K562 (cell line): ENCODE results near the gene TRIM27. TPM values are rescaled to one million over a fixed set of nuclear protein-coding genes. Genes with fewer than 3 reads are reported as not detected.

ENCODE experiments used
- ATAC-seq: fragments of 200-7000 bp; cut with Tn5 transposase; 3 replicates; pipeline ENCODE4 v1.9.1; 2020; ENCODE audit warnings: moderate library complexity
- BruUV-seq: library from RNA; stranded (reverse); fragments of 400-500 nt; replicated peaks from 2 replicates; lab custom pipeline; 2021; lab: Mats Ljungman, UMichigan
- CTCF ChIA-PET: fragments of 300-600 bp; formaldehyde crosslinking; extraction: SDS; loops from one replicate; lab custom pipeline; 2021; ENCODE audit warnings: low intra/inter-chr PET ratio; lab: Yijun Ruan, JAX
- POLR2A ChIA-PET: fragments of 300-600, 350-650 bp; sonication (Branson Sonifier 250); formaldehyde crosslinking; extraction: SDS; loops from one replicate; lab custom pipeline; 2021; ENCODE audit warnings: antibody characterized with exemption, inconsistent platforms; lab: Yijun Ruan, JAX
- DNase-seq, 4 experiments: peaks; one replicate each; pipeline versions ENCODE4 v3.0.0 to v3.0.0-alpha.2; 2011 to 2018; ENCODE audit warnings: low spot score in 3 of 4, mixed read lengths in 3 of 4; ENCODE audit errors: extremely low read depth in 1 of 4
- FAIRE-seq: peaks from 2 replicates; lab custom pipeline; 2011; peaks lifted over from hg19 to GRCh38; lab: Jason Lieb, UNC
- H2AFZ ChIP-seq: 2 replicates; pipeline ENCODE4 v1.6.0; 2011; ENCODE audit warnings: low read depth, low read length, control low read depth, inconsistent platforms
- H3K27ac ChIP-seq: fragments of 200-600 bp; 3 replicates; pipeline ENCODE4 v1.8.0; 2011; ENCODE audit warnings: low read depth, mild to moderate bottlenecking, control low read depth, inconsistent platforms, low read length, moderate library complexity, mixed read lengths; ENCODE audit errors: extremely low read depth
- H3K27me3 ChIP-seq, 2 experiments: fragments of 300-600 bp in 1 of 2; 2 replicates in 1 of 2; 3 replicates in 1 of 2; pipeline versions ENCODE4 v1.6.0 to v1.8.0; 2011; ENCODE audit warnings: inconsistent platforms in 2 of 2, low read length in 2 of 2, mild to moderate bottlenecking in 1 of 2, mixed read lengths in 1 of 2, moderate library complexity in 1 of 2; ENCODE audit not compliant: control insufficient read depth in 2 of 2, insufficient read depth in 2 of 2
- H3K36me3 ChIP-seq: fragments of 300-600 bp; 3 replicates; pipeline ENCODE4 v1.8.0; 2011; ENCODE audit warnings: mild to moderate bottlenecking, low read length, inconsistent platforms; ENCODE audit not compliant: control insufficient read depth, insufficient read depth
- H3K4me1 ChIP-seq, 2 experiments: fragments of 200-600 bp in 1 of 2; replicated peaks in 1 of 2; 2 replicates in 1 of 2; 3 replicates in 1 of 2; pipeline versions ENCODE4 v1.5.1 to v1.8.0; 2011; ENCODE audit warnings: inconsistent platforms in 2 of 2, low read length in 2 of 2, mild to moderate bottlenecking in 1 of 2, mixed read lengths in 1 of 2, moderate library complexity in 1 of 2; ENCODE audit not compliant: control insufficient read depth in 2 of 2, insufficient read depth in 2 of 2
- H3K4me2 ChIP-seq: 2 replicates; pipeline ENCODE4 v1.6.1; 2011; ENCODE audit warnings: low read length, control low read depth, inconsistent platforms, mixed read lengths; ENCODE audit not compliant: insufficient read depth
- H3K4me3 ChIP-seq: fragments of 200-600 bp; sonication (generic), shearing (Covaris generic); 2 replicates; pipeline ENCODE4 v1.5.1; 2016; ENCODE audit warnings: control low read depth, inconsistent platforms
- H3K79me2 ChIP-seq: fragments of 200-600 bp; 3 replicates; pipeline ENCODE4 v1.8.0; 2011; ENCODE audit warnings: low read length, inconsistent platforms; ENCODE audit not compliant: control insufficient read depth, insufficient read depth
- H3K9ac ChIP-seq, 2 experiments: 2 replicates each; pipeline versions ENCODE4 v1.6.0 to v1.6.1; 2011; ENCODE audit warnings: low read depth in 2 of 2, low read length in 2 of 2, control low read depth in 1 of 2, inconsistent platforms in 1 of 2, mild to moderate bottlenecking in 1 of 2, mixed read lengths in 1 of 2; ENCODE audit not compliant: insufficient read depth in 1 of 2
- H3K9me1 ChIP-seq: one replicate; pipeline ENCODE4 v1.6.0; 2011; ENCODE audit warnings: inconsistent platforms, mild to moderate bottlenecking, low read length, moderate library complexity; ENCODE audit not compliant: control insufficient read depth, insufficient read depth
- H3K9me3 ChIP-seq: replicated peaks from 2 replicates; pipeline ENCODE4 v1.5.1; 2011; ENCODE audit warnings: low read depth, low read length, inconsistent platforms; ENCODE audit not compliant: control insufficient read depth, insufficient read depth
- H4K20me1 ChIP-seq: replicated peaks from 2 replicates; pipeline ENCODE4 v1.6.1; 2011; ENCODE audit warnings: low read length, inconsistent platforms, mixed read lengths; ENCODE audit not compliant: control insufficient read depth, insufficient read depth
- ARID1B ChIP-seq: fragments of 450-650 bp; IDR thresholded peaks from 2 replicates; pipeline ENCODE4 v1.6.1; 2016; ENCODE audit warnings: antibody characterized with exemption, mild to moderate bottlenecking, inconsistent platforms
- C11orf30 ChIP-seq: fragments of 450-650 bp; IDR thresholded peaks from 2 replicates; pipeline ENCODE4 v1.6.1; 2016; ENCODE audit warnings: low read depth, mild to moderate bottlenecking
- CHD1 ChIP-seq: fragments of 200-600 bp; sonication (generic); IDR thresholded peaks from one replicate; pipeline ENCODE4 v1.6.1; 2012; ENCODE audit warnings: mild to moderate bottlenecking, moderate library complexity, low read length, inconsistent platforms
- COPS2 ChIP-seq: fragments of 450-650 bp; conservative IDR thresholded peaks from 2 replicates; pipeline ENCODE4 v1.6.1; 2016; ENCODE audit warnings: mild to moderate bottlenecking, moderate library complexity
- EP300 ChIP-seq: IDR thresholded peaks from 2 replicates; pipeline ENCODE4 v1.6.1; 2012; ENCODE audit warnings: low read length, improper control_type of control experiment
- EP400 ChIP-seq: fragments of 450-650 bp; IDR thresholded peaks from 2 replicates; pipeline ENCODE4 v1.6.1; 2017; ENCODE audit warnings: antibody characterized with exemption, mild to moderate bottlenecking, moderate library complexity
- HDAC2 ChIP-seq: fragments of 450-650 bp; IDR thresholded peaks from 2 replicates; pipeline ENCODE4 v1.6.1; 2016; ENCODE audit warnings: mild to moderate bottlenecking
- ILK ChIP-seq: fragments of 450-650 bp; IDR thresholded peaks from 2 replicates; pipeline ENCODE4 v1.6.1; 2016; ENCODE audit warnings: missing genetic modification characterization, low read depth, mild to moderate bottlenecking, missing compliant biosample characterization, moderate library complexity, borderline replicate concordance
- JUND ChIP-seq, 2 experiments: IDR thresholded peaks; 2 replicates in 1 of 2; 3 replicates in 1 of 2; pipeline ENCODE4 v1.6.1; 2011; ENCODE audit warnings: borderline replicate concordance in 2 of 2, low read depth in 2 of 2, low read length in 2 of 2, improper control_type of control experiment in 1 of 2, missing biosample characterization in 1 of 2, missing genetic modification characterization in 1 of 2, missing genetic modification reagents in 1 of 2
- MLLT1 ChIP-seq, 2 experiments: fragments of 450-650 bp; IDR thresholded peaks; 2 replicates each; pipeline ENCODE4 v1.6.1; 2016
- MYC ChIP-seq, 2 experiments: fragments of 250-450 bp in 1 of 2; sonication (Bioruptor Pico) in 1 of 2; IDR thresholded peaks; 2 replicates each; pipeline versions ENCODE4 v1.5.1 to v1.6.1; 2012 to 2021; ENCODE audit warnings: low read depth in 2 of 2, borderline replicate concordance in 1 of 2, improper control_type of control experiment in 1 of 2, low read length in 1 of 2, mild to moderate bottlenecking in 1 of 2, moderate library complexity in 1 of 2
- NR2C1 ChIP-seq, 2 experiments: fragments of 450-650 bp; IDR thresholded peaks; 2 replicates each; pipeline ENCODE4 v1.6.1; 2017; ENCODE audit warnings: mild to moderate bottlenecking in 2 of 2, antibody characterized with exemption in 1 of 2, inconsistent platforms in 1 of 2, missing compliant biosample characterization in 1 of 2, missing genetic modification characterization in 1 of 2
- SNIP1 ChIP-seq: fragments of 450-650 bp; IDR thresholded peaks from 2 replicates; pipeline ENCODE4 v1.7.1; 2017; ENCODE audit warnings: low read depth, mild to moderate bottlenecking
- SRF ChIP-seq, 2 experiments: fragments of 250-450, 450-650 bp in 1 of 2; sonication (Bioruptor Pico) in 1 of 2; sonication (generic) in 1 of 2; formaldehyde crosslinking; IDR thresholded peaks; 2 replicates each; pipeline versions ENCODE4 v1.5.0 to v1.5.1; 2020 to 2022; ENCODE audit warnings: mild to moderate bottlenecking in 1 of 2, missing genetic modification reagents in 1 of 2
- SRSF3 ChIP-seq: fragments of 200-400 bp; formaldehyde crosslinking; IDR thresholded peaks from 2 replicates; pipeline ENCODE4 v1.6.1; 2016; ENCODE audit warnings: mild to moderate bottlenecking, low read length, moderate library complexity; ENCODE audit not compliant: insufficient read depth
- ZNF133 ChIP-seq: fragments of 250-450 bp; sonication (Bioruptor Pico); IDR thresholded peaks from 2 replicates; pipeline ENCODE4 v1.4.0; 2020; ENCODE audit warnings: mild to moderate bottlenecking
- ZNF197 ChIP-seq: fragments of 200-800 bp; sonication (Bioruptor generic); IDR thresholded peaks from 2 replicates; pipeline ENCODE4 v1.6.1; 2016; ENCODE audit warnings: low read depth, missing genetic modification characterization, missing compliant biosample characterization
- ZNF384 ChIP-seq: IDR thresholded peaks from 2 replicates; pipeline ENCODE4 v1.6.1; 2012; ENCODE audit warnings: low read depth, low read length, improper control_type of control experiment
- ZNF695 ChIP-seq: fragments of 450-650 bp; formaldehyde crosslinking; IDR thresholded peaks from 2 replicates; pipeline ENCODE4 v1.4.0; 2020; ENCODE audit warnings: mild to moderate bottlenecking, moderate library complexity
- WGBS: fragments of 100-300 bp; shearing (Covaris generic); methylation state at CpG from one replicate; pipeline ENCODE4 v1.1.6; 2016; ENCODE audit warnings: low coverage, mixed read lengths; ENCODE audit not compliant: insufficient coverage; ENCODE audit errors: missing lambda C conversion rate; 5-methylcytosine and 5-hydroxymethylcytosine counted together
- in situ Hi-C: fragments of 300-500 bp; cut with MboI; formaldehyde crosslinking; loops from 4 replicates; pipeline ENCODE4 v1.15.0; 2018; ENCODE audit warnings: inconsistent platforms, mixed read lengths
- intact Hi-C: fragments of 100-400 bp; cut with micrococcal nuclease; formaldehyde crosslinking; loops from 2 replicates; pipeline ENCODE4 v1.14.2; 2022
- polyA plus RNA-seq, 8 experiments: library from polyadenylated mRNA; depleted of rRNA in 4 of 8; stranded (reverse) in 5 of 8; unstranded in 3 of 8; fragments of >200 nt; fragmentation: Nextera tagmentation in 2 of 8; fragmentation: Illumina TruSeq in 1 of 8; extraction: Ambion mirVana in 2 of 8; extraction: Trizol in 1 of 8; gene quantifications; 2 replicates each; pipeline versions ENCODE4 v1.2.1 to v1.2.3, GENCODE V29; 2011 to 2014; ENCODE audit warnings: inconsistent platforms in 1 of 8, missing spikeins in 1 of 8
- total RNA-seq, 7 experiments: library from RNA; depleted of rRNA in 6 of 7; stranded (reverse); fragments of >200 nt in 6 of 7; fragmentation: Illumina TruSeq in 2 of 7; extraction: Trizol in 2 of 7; gene quantifications; 2 replicates each; pipeline versions ENCODE4 v1.2.1 to v1.2.3, GENCODE V29; 2011 to 2021; ENCODE audit warnings: low replicate concordance in 1 of 7

TRIM27 gene
- total and polyA plus RNA-seq, 9 of the 15 experiments (the other 6 are each of a cell fraction or from before 2014, with no cell fraction given): 37.7 to 235 (median 122) TPM

- Histone ChIP-seq H3K27me3 (no peaks in the 10 kb centered on the region), H3K4me1 (peaks cover 3% of the 10 kb centered on the region in 2 experiments; a peak in 2 of 5 replicates), H3K4me3 (peak overlapping the region; percentile 63), H4K20me1 (no peaks in the 10 kb centered on the region), H3K79me2 (no peaks in the 10 kb centered on the region), H3K27ac (peak overlapping the region; percentile 66), H3K36me3 (no peaks in the 10 kb centered on the region), H3K9me1 (no peaks in the 10 kb centered on the region), H2AFZ (peak overlapping the region; percentile 99), H3K9ac (peak overlapping the region; percentile 81 to 88), H3K9me3 (peaks cover 13% of the 10 kb centered on the region), H3K4me2 (peak overlapping the region; percentile 99)
- peak; percentile 69 for FAIRE-seq
- intact Hi-C loops (loop anchor here (2.0 kb wide), 1 partner anchor 60 kb away; no protein-coding TSS in a partner anchor), in situ Hi-C loops (no loop called here)
- peak; percentile 67 for ATAC-seq
- ChIA-PET CTCF (interaction anchor here (0.6 kb wide), 3 partner anchors 33 to 1509 kb away, joined by 3 to 4 read pairs (median 3); no protein-coding TSS in a partner anchor), POLR2A (interaction anchor here (0.6 to 2.9 kb wide), 9 partner anchors 10 to 262 kb away, joined by 3 to 19 read pairs (median 4); no protein-coding TSS in a partner anchor)
- 6% methylated on average over 28 of the region's 28 CpGs for WGBS
- no TSS peak for BruUV-seq
- peak; percentile 72 to 93 (median 74) for DNase-seq
- TF ChIP-seq MLLT1 (IDR thresholded peaks at IDR 0.05) (peak; percentile 8 to 55; a peak in 1 of 4 replicates), ZNF197 (CRISPR knock-in tag) (no peak), JUND (IDR thresholded peaks at IDR 0.05; ENCODE audit: borderline replicate concordance, low read depth, low read length) (no peak; the same call in 1 of the 2 replicates), JUND (tag; IDR thresholded peaks at IDR 0.05; ENCODE audit: borderline replicate concordance, low read depth, low read length) (peak; percentile 41; the same call in 1 of the 3 replicates), C11orf30 (peak; percentile 45; the same call in 1 of the 2 replicates), ZNF133 (CRISPR knock-in tag) (no peak), ARID1B (peak; percentile 15; the same call in 1 of the 2 replicates), NR2C1 (IDR thresholded peaks at IDR 0.05) (no peak; the same call in 1 of the 2 replicates), NR2C1 (tag; IDR thresholded peaks at IDR 0.05) (0 out of 2 replicates have a peak, but pooled peaks have one; percentile 7), EP400 (peak; percentile 69), SRF (CRISPR knock-in tag; IDR thresholded peaks at IDR 0.05) (peak in 1 of 2 experiments; percentile 23; a peak in 1 of 4 replicates), EP300 (peak; percentile 78), ILK (tag) (no peak), SNIP1 (no peak), SRSF3 (no peak), COPS2 (no peak), MYC (IDR thresholded peaks at IDR 0.05; ENCODE audit: low read depth, low read length) (peak; percentile 89), MYC (CRISPR knock-in tag; IDR thresholded peaks at IDR 0.05; ENCODE audit: borderline replicate concordance, low read depth) (no peak), HDAC2 (0 out of 2 replicates have a peak, but pooled peaks have one; percentile 44), ZNF695 (CRISPR knock-in tag) (no peak), CHD1 (no peak), ZNF384 (no peak; the same call in 1 of the 2 replicates)
Observed at GRCh38 chr6:28880894-28881780, 42.6 kb downstream of the TRIM27 start.
